ENCODE results near the gene SETD5.
A peak's percentile ranks its signal among the peaks of the same experiment; 100 is the strongest.
"Not testable (repeated sequence)": the region's sequence is repeated elsewhere in the genome, so short reads cannot be mapped to it uniquely, and the experiment has no call there.

SETD5 gene

GRCh38 chr3:9468460-9468859 lies 71.0 kb downstream of the SETD5 start:
- DNase-seq, result no peak

- DNase-seq, result no peak
These were observed 72.6 kb downstream of the SETD5 start for GRCh38 chr3:9469986-9470385.

GRCh38 chr3:9473496-9474065 lies 76.2 kb downstream of the SETD5 start:
- DNase-seq, result no peak

GRCh38 chr3:9474482-9474881 lies 77.1 kb downstream of the SETD5 start:
- DNase-seq, result no peak

GRCh38 chr3:9476935-9477334 lies 79.5 kb downstream of the SETD5 start:
- DNase-seq, result no peak

GRCh38 chr3:9480265-9480664 lies 82.8 kb downstream of the SETD5 start:
- DNase-seq, result no peak

- no peak for DNase-seq
These were observed 87.8 kb downstream of the SETD5 start for GRCh38 chr3:9485248-9485647.

GRCh38 chr3:9491506-9491905 lies 94.1 kb downstream of the SETD5 start:
- no peak for DNase-seq

- DNase-seq, result not testable (repeated sequence)
These were observed 96.6 kb downstream of the SETD5 start for GRCh38 chr3:9494036-9494435.

- no peak for DNase-seq
These were observed 99.5 kb downstream of the SETD5 start for GRCh38 chr3:9496893-9497292.

GRCh38 chr3:9497821-9498565 lies 100.6 kb downstream of the SETD5 start:
- DNase-seq, result no peak

- DNase-seq, result no peak
These were observed 101.4 kb downstream of the SETD5 start for GRCh38 chr3:9498781-9499180.

GRCh38 chr3:9499455-9500107 lies 102.2 kb downstream of the SETD5 start:
- no peak for DNase-seq

GRCh38 chr3:9500108-9501050 lies 103.0 kb downstream of the SETD5 start:
- DNase-seq, result no peak

- no peak for DNase-seq
These were observed 103.8 kb downstream of the SETD5 start for GRCh38 chr3:9501226-9501625.

GRCh38 chr3:9503283-9503682 lies 105.9 kb downstream of the SETD5 start:
- peak; percentile 55 for DNase-seq

- peak; percentile 54 for DNase-seq
These were observed 110.5 kb downstream of the SETD5 start for GRCh38 chr3:9507586-9508578.

GRCh38 chr3:9508781-9509180 lies 111.4 kb downstream of the SETD5 start:
- DNase-seq, result no peak

GRCh38 chr3:9512456-9513045 lies 115.1 kb downstream of the SETD5 start:
- DNase-seq, result no peak

GRCh38 chr3:9514306-9514705 lies 116.9 kb downstream of the SETD5 start:
- DNase-seq, result no peak

- DNase-seq, result no peak
These were observed 117.5 kb downstream of the SETD5 start for GRCh38 chr3:9514956-9515355.

Data from NCI-H2029 treated with DMSO at 0.1 percent for 48 hours (cell line).